Measurements from ENCODE around the gene UXT.
"Not testable (repeated sequence)": the region's sequence is repeated elsewhere in the genome, so short reads cannot be mapped to it uniquely, and the experiment has no call there.

Gene UXT

GRCh38 chrX:47625365-47625764 lies 33.6 kb downstream of the UXT start:
- no peak for DNase-seq
- in situ Hi-C loops (cut with HindIII; ENCODE audit: low pct_ligation_motif_present, low pct_unique_long_range_greater_than_20kb, low sequenced_read_pairs) = no loop called here

GRCh38 chrX:47623540-47624027 lies 35.4 kb downstream of the UXT start:
- in situ Hi-C loops (cut with HindIII; ENCODE audit: low pct_ligation_motif_present, low pct_unique_long_range_greater_than_20kb, low sequenced_read_pairs) = no loop called here
- DNase-seq = peak; percentile 78

DNA sequence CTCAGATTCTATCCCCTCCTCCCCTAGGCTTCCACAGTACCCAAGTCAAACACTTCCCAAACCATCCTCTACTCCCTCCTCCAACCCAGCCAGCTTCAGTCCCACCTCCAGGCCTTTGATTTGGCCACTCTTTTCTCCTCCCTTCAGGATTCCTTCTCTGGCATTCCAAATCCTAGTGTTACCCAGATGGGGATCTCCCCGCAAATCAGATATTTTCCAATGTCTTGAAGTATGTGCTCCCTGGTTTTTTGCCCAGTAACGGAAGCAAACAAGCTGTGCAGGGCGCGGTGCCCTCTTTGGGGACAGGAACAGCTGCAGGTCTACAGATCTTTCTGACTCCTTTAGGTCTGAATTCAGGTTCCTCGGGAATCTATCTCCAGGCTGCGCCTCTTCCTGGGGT lies 37.1 kb downstream of the UXT start:
- in situ Hi-C loops (cut with HindIII; ENCODE audit: low pct_ligation_motif_present, low pct_unique_long_range_greater_than_20kb, low sequenced_read_pairs) = no loop called here
- DNase-seq = no peak

DNA sequence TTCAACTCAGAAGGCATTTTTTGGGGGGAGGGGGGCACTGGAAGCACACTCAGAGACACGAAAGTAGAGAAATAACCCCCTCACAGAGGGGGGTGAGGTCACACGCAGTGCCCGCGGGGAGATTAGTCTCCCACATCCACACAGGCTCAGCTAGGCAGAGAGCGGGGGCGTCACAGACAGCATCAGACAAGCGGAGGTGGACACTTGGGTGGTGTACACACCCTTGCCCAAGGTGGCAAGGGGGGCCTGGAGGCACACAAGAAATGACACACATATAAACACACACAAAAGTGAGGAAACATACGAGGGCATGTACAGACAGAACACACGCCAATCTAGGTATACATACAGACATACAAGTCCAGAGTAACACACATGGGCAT lies 38.7 kb downstream of the UXT start:
- in situ Hi-C loops (cut with HindIII; ENCODE audit: low pct_ligation_motif_present, low pct_unique_long_range_greater_than_20kb, low sequenced_read_pairs) = no loop called here
- no peak for DNase-seq

GRCh38 chrX:47619486-47620302 lies 39.3 kb downstream of the UXT start, which contains the start of gene SYN1:
Gene SYN1 (minus strand): TSS chrX:47619857. CDS start chrX:47619728, 129 bp downstream.
- in situ Hi-C loops (cut with HindIII; ENCODE audit: low pct_ligation_motif_present, low pct_unique_long_range_greater_than_20kb, low sequenced_read_pairs) = no loop called here
- peak; percentile 67 for DNase-seq

DNA sequence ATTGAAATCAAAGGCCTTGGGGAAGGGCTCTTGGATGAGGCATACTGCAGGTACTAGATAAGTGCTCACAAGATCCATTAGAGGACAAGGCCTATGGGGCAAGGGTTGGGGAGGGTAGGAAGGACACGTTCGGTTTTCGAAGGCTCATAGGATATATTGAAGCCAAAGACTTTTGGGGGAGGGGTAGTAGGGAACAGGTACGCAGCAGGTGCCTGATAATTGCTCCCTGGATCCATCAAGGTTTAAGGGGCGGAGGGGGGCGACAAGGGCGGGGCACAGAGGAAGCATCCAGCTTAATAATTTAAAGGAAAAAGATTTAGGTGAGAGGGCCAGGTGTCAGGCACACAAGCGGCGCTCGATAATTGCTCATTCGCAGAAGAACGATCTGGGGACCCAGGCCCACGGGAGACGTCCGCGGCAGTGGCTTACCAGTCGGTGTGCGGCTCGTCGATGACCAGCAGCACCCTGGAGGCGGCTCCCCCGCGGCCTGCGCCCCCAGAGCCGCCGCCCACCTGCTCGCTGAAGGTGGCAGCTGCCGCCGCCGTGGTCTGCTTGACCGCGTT lies 40.0 kb downstream of the UXT start:
- no peak for DNase-seq
- in situ Hi-C loops (cut with HindIII; ENCODE audit: low pct_ligation_motif_present, low pct_unique_long_range_greater_than_20kb, low sequenced_read_pairs) = no loop called here

GRCh38 chrX:47614618-47615017 lies 44.4 kb downstream of the UXT start:
- in situ Hi-C loops (cut with HindIII; ENCODE audit: low pct_ligation_motif_present, low pct_unique_long_range_greater_than_20kb, low sequenced_read_pairs) = no loop called here
- no peak for DNase-seq

DNA sequence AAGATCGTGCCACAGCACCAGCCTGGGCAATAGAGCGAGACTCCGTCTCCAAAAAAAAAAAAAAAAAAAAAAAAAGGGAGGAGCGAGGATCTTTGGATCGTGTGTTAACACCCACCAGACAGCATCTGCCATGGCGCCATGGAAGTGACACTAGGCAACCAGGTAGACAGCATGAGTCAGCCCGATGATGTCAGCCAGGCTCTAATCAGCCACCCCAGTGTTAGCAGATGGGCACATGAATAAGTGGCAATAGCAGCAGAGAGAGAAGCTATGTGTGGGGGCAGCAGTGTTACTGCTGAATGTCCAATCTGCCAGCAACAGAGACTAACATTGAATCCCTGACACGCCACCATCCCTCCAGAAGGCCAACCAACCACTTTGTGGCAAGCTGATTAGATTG lies 45.9 kb downstream of the UXT start:
- no peak for DNase-seq
- in situ Hi-C loops (cut with HindIII; ENCODE audit: low pct_ligation_motif_present, low pct_unique_long_range_greater_than_20kb, low sequenced_read_pairs) = no loop called here

GRCh38 chrX:47612418-47612817 lies 46.6 kb downstream of the UXT start:
- in situ Hi-C loops (cut with HindIII; ENCODE audit: low pct_ligation_motif_present, low pct_unique_long_range_greater_than_20kb, low sequenced_read_pairs) = no loop called here
- no peak for DNase-seq

DNA sequence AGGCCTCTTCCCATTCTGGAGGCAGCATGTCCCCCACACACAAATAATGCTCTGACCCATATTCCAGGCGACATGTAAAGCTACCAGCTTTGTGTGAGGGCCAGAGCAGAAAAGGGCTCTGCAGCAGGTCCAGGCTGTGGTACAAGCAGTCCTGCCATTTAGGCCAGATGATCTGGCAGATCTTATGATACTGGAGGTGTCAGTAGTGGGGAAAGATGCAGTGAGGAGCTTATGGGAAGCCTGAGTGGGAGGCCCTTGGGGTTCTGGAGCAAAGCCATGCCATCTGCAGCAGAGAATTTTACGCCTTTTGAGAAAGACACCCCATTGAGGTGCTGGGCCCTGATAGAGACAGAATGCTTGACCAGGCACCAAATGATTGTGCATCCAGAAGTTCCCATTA lies 47.1 kb downstream of the UXT start:
- no peak for DNase-seq
- in situ Hi-C loops (cut with HindIII; ENCODE audit: low pct_ligation_motif_present, low pct_unique_long_range_greater_than_20kb, low sequenced_read_pairs) = no loop called here

- in situ Hi-C loops (cut with HindIII; ENCODE audit: low pct_ligation_motif_present, low pct_unique_long_range_greater_than_20kb, low sequenced_read_pairs) = no loop called here
- no peak for DNase-seq
These were observed 47.5 kb downstream of the UXT start for GRCh38 chrX:47611489-47611888.

DNA sequence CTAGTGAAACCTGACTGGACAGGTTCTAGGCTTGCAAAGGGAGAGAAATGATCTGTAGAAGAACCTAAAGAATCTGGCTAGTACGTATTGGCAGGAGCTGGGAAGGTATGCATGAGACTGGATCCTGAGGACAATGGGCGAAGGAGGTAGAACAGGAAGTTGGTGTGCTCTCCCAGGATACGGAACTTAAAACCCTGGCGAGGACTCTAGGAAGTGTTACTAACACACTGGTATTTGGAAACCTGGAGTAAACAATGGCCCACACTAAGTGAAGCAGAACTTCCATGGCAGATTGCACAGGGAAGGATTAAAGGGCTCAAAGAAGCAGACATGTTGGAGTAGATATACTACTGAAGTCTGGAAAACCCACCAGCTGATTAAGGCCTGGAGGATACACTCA lies 48.5 kb downstream of the UXT start:
- DNase-seq = no peak
- in situ Hi-C loops (cut with HindIII; ENCODE audit: low pct_ligation_motif_present, low pct_unique_long_range_greater_than_20kb, low sequenced_read_pairs) = no loop called here

GRCh38 chrX:47608130-47608810 lies 50.7 kb downstream of the UXT start:
- in situ Hi-C loops (cut with HindIII; ENCODE audit: low pct_ligation_motif_present, low pct_unique_long_range_greater_than_20kb, low sequenced_read_pairs) = no loop called here
- no peak for DNase-seq

GRCh38 chrX:47607091-47607490 lies 51.9 kb downstream of the UXT start:
- in situ Hi-C loops (cut with HindIII; ENCODE audit: low pct_ligation_motif_present, low pct_unique_long_range_greater_than_20kb, low sequenced_read_pairs) = no loop called here
- DNase-seq = no peak

DNA sequence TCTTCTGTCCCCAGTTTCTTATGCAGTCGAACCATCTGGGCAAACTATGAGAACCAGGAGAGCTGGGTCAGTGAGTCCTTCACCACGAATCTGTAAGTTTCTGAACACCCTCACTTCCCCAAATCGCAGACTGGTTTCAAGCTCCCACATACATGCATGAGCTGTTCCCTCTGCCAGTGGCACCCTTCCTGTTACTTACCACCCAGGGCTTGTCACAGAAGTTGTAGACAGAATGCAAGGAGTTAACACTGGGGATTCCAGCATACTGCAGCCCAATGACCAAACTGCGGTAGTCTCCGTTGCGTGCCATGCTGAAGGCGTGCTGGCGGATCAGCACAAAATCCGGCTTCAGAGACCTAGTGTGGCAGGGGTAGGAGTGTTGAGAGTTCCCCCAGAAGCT lies 54.0 kb downstream of the UXT start:
- in situ Hi-C loops (cut with HindIII; ENCODE audit: low pct_ligation_motif_present, low pct_unique_long_range_greater_than_20kb, low sequenced_read_pairs) = no loop called here
- DNase-seq = no peak

DNA sequence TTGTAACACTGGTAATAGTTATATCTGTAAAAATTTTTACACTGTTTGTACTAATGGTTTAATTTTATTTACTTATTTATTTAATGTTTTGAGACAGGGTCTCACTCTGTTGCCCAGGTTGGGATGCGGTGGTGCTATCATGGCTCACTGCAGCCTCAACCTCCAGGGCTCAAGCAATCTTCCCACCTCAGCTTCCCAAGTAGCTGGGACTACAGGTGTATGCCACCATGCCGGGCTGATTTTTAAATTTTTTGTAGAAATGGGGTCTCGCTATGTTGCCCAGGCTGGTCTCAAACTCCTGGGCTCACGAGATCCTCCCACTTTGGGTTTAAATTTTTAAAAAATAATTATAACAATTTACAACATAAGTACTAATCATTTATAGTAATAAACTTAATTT lies 55.9 kb downstream of the UXT start:
- not testable (repeated sequence) for DNase-seq

More for the DNA sequence above, 55.9 kb downstream of the UXT start:
- in situ Hi-C loops (cut with HindIII; ENCODE audit: low pct_ligation_motif_present, low pct_unique_long_range_greater_than_20kb, low sequenced_read_pairs) = not testable (repeated sequence)

All from ACHN (cell line).